GM08714 (cell line): ENCODE measurements around the gene TTC9C.
A peak's percentile ranks its signal among the peaks of the same experiment; 100 is the strongest.

Experiments used
- H3K4me3 ChIP-seq: fragments of 200-500 bp; sonication (Bioruptor generic); 2 replicates; pipeline ENCODE4 v1.5.1; 2014; ENCODE audit warnings: mild to moderate bottlenecking, low read length, inconsistent platforms
- ZNF274 ChIP-seq: IDR thresholded peaks from 2 replicates; pipeline ENCODE4 v1.6.1; 2012; ENCODE audit warnings: mild to moderate bottlenecking, low read depth, low read length

The TTC9C gene

GRCh38 chr11:62705880-62706849, 22.1 kb upstream of the TTC9C start:
- H3K4me3 ChIP-seq, result peak overlapping the region; percentile 68
- TF ChIP-seq ZNF274, result no peak

GRCh38 chr11:62706850-62707247, 21.4 kb upstream of the TTC9C start:
- no peak for TF ChIP-seq ZNF274
- peak overlapping the region; percentile 37; the same call in 1 of the 2 replicates for H3K4me3 ChIP-seq

DNA sequence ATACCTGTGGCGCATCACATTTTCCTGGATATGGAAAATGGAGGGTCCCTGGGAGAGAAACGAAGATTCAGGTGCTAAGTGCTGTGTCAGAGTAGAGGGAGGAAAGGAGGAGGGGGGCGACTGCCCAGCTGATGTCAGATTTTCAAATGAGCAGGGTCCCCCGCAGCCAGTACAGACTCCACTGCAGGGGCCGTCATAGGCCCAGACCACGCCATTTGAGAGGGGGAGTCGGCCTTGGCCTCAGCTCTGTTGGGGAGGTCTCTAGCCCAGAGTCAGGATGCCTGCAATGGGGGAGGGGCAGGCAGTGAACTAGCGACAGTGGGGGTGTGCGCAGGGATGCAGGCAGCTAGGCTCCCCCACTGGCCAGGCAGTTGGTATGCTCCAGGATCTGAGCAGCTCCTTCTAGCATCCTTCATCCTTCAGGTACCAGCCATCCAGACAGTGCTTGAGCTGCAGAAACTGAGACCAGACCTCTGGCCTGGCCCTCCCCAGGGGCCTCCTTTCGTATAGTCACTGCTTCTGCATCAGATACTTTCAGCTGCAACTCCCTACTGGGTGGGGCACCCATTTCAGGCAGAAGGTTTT, 20.9 kb upstream of the TTC9C start, which contains the start of the genes BSCL2 and GNG3:
Gene BSCL2, minus strand, starts transcription at position 148 of the 585 bp plus-strand sequence. CDS start 229 bp downstream, outside the sequence.
Gene GNG3, plus strand, starts transcription at position 400 of the 585 bp plus-strand sequence. CDS start 620 bp downstream, outside the sequence.
- H3K4me3 ChIP-seq, result peak within 1 kb of the TSS; percentile 37; the same call in 1 of the 2 replicates
- no peak for TF ChIP-seq ZNF274

DNA sequence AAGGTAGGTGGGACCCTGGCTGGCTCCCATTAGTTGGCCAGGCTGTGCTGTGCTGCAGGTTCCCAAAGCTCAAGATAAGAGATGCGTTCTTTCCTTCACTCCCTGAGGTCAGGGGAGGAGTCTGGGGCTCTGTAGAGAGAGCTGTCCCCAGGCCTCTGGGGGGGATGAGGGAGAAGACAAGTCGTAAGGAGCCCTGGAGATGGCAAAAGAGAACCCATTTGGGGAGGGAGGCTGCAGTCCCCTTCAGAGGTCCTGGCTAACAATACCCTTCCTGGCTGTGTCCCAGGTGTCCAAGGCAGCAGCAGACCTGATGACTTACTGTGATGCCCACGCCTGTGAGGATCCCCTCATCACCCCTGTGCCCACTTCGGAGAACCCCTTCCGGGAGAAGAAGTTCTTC, 19.9 kb upstream of the TTC9C start:
- peak overlapping the region; percentile 63; the same call in 1 of the 2 replicates for H3K4me3 ChIP-seq

DNA sequence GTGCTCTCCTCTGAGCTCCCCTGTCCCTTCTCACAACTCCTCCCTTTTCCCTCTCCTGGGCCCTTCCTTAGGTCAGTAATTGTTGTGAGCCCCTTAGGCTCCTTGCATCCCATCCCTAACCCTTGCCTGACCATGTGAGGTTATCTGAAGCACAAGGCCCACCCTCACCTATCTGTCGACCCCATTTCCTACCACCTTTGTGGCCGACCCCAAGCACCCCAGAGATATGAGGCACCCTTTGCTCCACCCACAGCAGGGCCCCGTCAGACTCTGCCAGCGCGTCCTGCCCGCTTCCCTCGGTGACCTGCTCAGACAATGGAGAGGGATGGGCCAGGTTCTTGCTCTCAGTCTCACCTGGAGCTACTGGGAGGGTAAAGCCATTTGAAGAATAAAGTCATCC, 19.5 kb upstream of the TTC9C start:
- TF ChIP-seq ZNF274, result no peak
- peak overlapping the region; percentile 63; the same call in 1 of the 2 replicates for H3K4me3 ChIP-seq

More for the DNA sequence above, 19.9 kb upstream of the TTC9C start:
- no peak for TF ChIP-seq ZNF274

- peak overlapping the region; percentile 63; the same call in 1 of the 2 replicates for H3K4me3 ChIP-seq
Observed at GRCh38 chr11:62709247-62710000, 18.9 kb upstream of the TTC9C start.

DNA sequence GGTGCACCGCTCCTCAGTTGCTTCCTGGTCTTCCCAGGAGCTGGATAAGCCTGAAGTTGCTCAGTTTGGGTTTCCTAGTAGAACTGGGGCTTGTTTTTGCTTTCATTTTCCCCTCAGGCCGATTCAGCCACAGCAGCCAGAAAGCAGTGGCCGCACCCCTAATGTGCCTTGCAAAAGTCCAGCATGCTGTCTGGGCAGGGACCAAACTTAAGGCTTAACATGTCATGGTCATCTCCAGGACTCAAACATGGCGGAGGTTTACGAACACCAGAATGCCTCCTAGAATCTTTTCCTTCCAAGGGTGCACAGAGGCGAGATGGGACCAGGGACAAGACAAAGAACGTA, 18.3 kb upstream of the TTC9C start:
- peak overlapping the region; percentile 57; the same call in 1 of the 2 replicates for H3K4me3 ChIP-seq
- TF ChIP-seq ZNF274, result no peak

More at GRCh38 chr11:62709247-62710000, 18.9 kb upstream of the TTC9C start:
- no peak for TF ChIP-seq ZNF274

DNA sequence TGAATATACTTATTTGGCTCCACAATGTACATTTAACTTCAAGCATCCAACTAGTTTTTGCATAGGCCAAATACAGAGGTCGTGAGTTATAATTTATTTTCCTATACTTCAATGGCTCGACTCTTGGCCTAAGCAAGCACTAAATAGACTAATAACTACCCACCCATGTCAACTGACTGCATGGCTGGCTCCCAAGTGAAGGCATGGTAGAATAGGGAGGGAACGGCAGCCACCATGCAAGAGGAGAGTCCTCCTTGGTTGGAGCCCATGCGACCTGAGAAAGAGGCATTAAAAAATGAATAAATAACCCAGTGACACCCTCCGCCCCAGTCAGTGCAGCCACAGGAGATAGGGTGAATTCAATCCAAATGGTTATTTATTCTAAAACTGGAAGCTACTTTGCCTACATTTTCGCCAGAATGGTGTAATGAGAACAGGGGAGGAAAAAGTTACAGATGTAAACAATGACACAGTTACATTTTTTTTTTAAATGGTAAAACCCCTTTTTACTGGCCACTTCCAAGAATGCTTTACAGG, 15.9 kb upstream of the TTC9C start:
- H3K4me3 ChIP-seq, result no peak overlapping the region
- no peak for TF ChIP-seq ZNF274

- H3K4me3 ChIP-seq, result no peak overlapping the region
- no peak for TF ChIP-seq ZNF274
Observed at GRCh38 chr11:62712861-62713260, 15.4 kb upstream of the TTC9C start.

DNA sequence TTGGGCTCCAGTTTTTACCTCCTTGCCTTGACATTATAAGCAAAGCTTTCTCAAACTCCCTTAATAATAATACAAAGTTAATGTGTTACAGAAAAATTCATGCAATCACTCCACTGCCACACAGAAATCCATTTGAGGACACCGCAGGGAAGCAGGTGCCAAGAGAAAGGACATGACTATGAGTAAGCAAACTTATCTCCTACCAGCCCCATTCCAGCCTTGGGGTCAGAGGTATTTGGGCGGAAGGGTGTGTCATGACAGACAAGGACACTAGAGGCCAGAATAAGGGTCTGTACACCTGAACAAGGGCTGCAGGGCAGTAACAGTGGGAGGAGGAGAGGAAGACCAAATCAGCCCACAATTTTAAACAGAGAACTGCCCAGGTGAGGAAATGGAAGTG, 14.9 kb upstream of the TTC9C start:
- H3K4me3 ChIP-seq, result no peak overlapping the region

DNA sequence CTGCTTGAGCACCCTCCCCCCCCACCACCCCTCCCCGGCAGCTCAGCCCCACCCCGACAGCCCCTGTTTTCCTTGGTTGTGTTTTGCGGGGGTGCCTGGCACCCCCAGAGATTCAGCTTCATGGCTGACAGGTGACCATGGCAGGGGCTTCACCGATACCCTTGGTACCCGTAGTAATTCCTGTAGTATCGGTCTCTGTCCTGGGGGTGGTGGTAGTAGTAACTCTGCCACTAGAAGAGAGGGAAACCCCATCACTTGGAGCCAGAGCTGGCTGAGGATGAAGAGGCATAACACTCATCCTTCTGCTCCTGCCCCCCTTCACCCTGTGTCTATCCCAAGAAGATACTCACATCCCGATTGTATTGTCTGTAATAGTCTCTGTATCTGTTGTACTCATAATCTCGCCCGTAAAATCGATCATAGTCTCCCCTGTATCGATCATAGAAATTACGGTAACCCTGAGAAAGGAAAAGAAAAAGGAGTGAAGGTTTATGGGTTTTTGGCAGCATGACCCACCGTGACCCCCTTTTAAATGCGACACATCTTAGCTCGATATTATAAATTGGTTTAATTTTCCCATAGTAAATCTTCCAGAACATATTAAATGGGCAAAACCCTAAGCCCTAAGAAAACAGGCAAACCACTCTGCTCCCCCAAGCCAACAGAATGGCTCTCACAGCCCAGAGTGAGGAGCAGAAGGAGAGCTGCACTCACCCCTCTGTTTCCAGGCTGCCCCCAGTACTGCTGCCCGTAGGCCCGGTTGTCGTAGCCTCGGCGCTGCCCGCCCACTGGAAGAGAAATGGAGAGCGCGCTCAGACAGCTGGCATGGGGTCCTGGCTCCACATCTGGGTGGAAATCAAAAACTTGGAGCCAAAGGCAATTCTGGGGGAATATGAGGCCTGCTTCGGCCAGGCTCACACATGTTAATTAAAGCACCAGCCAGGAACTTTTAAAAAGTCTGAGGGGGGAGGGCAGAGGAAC, 12.8 kb upstream of the TTC9C start:
- H3K4me3 ChIP-seq, result no peak overlapping the region
- no peak for TF ChIP-seq ZNF274

More for the DNA sequence above, 14.9 kb upstream of the TTC9C start:
- TF ChIP-seq ZNF274, result no peak

DNA sequence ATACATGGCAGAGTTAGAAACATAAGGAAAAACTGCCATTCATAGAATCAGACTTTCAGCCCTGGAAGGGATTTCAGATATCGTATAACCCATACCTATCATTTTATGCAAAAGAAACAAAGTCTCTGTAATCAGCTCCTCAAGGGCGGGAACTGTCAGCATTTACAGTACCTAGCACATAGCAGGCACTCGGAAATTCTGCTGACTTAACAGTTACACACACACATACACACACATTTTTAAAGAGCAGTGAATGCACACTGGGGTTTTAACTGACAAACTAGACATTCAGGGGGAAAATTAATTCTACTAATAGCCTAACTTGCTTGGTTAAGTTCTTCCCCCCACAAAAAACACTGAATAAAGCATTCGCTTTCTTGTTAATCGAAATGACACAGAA, 12.1 kb upstream of the TTC9C start:
- no peak for TF ChIP-seq ZNF274
- no peak overlapping the region for H3K4me3 ChIP-seq

- TF ChIP-seq ZNF274, result no peak
- H3K4me3 ChIP-seq, result no peak overlapping the region
Observed at GRCh38 chr11:62716816-62717215, 11.5 kb upstream of the TTC9C start.
